Measurements from ENCODE around the gene SMIM41.

SMIM41 gene

GRCh38 chr12:52056801-52057637 lies 22.5 kb upstream of the SMIM41 start:
- Histone ChIP-seq H3K27ac (no peak overlapping the region), H3K27me3 (replicated peaks) (no peaks in the 10 kb centered on the region), H3K36me3 (replicated peaks) (no peaks in the 10 kb centered on the region), H3K4me3 (ENCODE audit: low read depth, low read length) (no peak overlapping the region)
- no peak for DNase-seq
- TF ChIP-seq CTCF (IDR thresholded peaks at IDR 0.05; ENCODE audit: low read depth, low read length, missing control alignments) = no peak
- in situ Hi-C loops (cut with HindIII; ENCODE audit: low pct_ligation_motif_present, low sequenced_read_pairs) = no loop called here

GRCh38 chr12:52057638-52058576 lies 21.6 kb upstream of the SMIM41 start:
- in situ Hi-C loops (cut with HindIII; ENCODE audit: low pct_ligation_motif_present, low sequenced_read_pairs) = no loop called here
- DNase-seq = no peak
- no peaks in the 10 kb centered on the region for H3K27me3 ChIP-seq (replicated peaks)
- no peak for TF ChIP-seq CTCF (IDR thresholded peaks at IDR 0.05; ENCODE audit: low read depth, low read length, missing control alignments)
- H3K36me3 ChIP-seq (replicated peaks) = no peaks in the 10 kb centered on the region
- H3K27ac ChIP-seq = no peak overlapping the region
- H3K4me3 ChIP-seq (ENCODE audit: low read depth, low read length) = no peak overlapping the region

GRCh38 chr12:52058631-52059361 lies 20.7 kb upstream of the SMIM41 start:
- no peak for DNase-seq
- H3K36me3 ChIP-seq (replicated peaks) = no peaks in the 10 kb centered on the region
- TF ChIP-seq CTCF (IDR thresholded peaks at IDR 0.05; ENCODE audit: low read depth, low read length, missing control alignments) = no peak
- no peaks in the 10 kb centered on the region for H3K27me3 ChIP-seq (replicated peaks)
- H3K27ac ChIP-seq = no peak overlapping the region
- in situ Hi-C loops (cut with HindIII; ENCODE audit: low pct_ligation_motif_present, low sequenced_read_pairs) = no loop called here
- no peak overlapping the region for H3K4me3 ChIP-seq (ENCODE audit: low read depth, low read length)

DNA sequence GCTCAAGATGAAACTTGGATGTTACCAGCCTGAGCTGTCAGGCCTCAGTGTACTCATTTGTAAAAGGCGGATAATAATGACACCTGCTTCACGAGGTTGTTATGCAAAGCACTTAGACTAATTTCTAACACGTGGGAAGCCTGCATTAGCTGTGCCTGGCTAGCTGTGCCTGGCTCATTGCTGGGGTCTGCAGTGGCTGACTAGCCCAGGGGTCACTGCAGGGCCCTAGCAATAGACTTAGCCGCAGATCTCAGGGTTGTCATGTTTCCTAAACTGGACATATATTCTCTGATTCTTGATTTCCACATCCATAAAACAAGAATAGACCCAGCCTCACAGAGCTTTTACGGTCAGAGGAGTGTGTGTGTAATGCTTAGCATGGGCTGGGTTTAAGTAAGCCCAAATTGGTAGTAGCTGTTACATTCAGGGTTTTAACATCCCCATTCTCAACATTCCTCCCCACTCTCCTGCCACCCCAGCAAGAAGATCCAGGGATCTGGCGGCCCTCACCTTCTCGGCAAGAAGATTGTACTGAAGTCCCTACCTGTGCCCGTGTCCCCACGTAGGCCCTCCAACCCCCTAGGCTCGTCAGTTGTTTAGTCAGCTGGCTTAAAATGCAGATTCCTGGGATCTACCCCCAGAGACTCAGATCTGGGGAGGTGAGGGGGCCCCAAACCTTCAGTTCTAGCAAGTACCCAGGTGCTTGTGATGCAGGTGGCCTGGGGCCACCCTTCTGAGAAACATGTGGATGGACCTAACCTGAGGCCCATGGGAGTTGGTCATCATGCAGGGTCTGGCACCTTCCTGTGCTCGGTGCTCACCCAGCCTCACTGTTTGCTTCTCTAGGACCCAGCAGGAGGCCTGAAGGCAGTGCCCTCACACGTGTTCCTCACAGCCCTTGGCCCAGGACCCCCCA lies 19.7 kb upstream of the SMIM41 start:
- TF ChIP-seq CTCF (IDR thresholded peaks at IDR 0.05; ENCODE audit: low read depth, low read length, missing control alignments) = no peak
- no peaks in the 10 kb centered on the region for H3K36me3 ChIP-seq (replicated peaks)
- no peak overlapping the region for H3K4me3 ChIP-seq (ENCODE audit: low read depth, low read length)
- no peak for DNase-seq
- in situ Hi-C loops (cut with HindIII; ENCODE audit: low pct_ligation_motif_present, low sequenced_read_pairs) = no loop called here
- H3K27ac ChIP-seq = no peak overlapping the region
- no peaks in the 10 kb centered on the region for H3K27me3 ChIP-seq (replicated peaks)

All from brain microvascular endothelial cell (primary cell).